ENCODE data around the gene OSMR. TPM values are rescaled to one million over a fixed set of nuclear protein-coding genes. Genes with fewer than 3 reads are reported as not detected.
"Not testable (repeated sequence)": the region's sequence is repeated elsewhere in the genome, so short reads cannot be mapped to it uniquely, and the experiment has no call there.

OSMR gene
- total RNA-seq, 4 donors from 2014 or later = 33.1 to 97.5 (median 42.8) TPM

DNA sequence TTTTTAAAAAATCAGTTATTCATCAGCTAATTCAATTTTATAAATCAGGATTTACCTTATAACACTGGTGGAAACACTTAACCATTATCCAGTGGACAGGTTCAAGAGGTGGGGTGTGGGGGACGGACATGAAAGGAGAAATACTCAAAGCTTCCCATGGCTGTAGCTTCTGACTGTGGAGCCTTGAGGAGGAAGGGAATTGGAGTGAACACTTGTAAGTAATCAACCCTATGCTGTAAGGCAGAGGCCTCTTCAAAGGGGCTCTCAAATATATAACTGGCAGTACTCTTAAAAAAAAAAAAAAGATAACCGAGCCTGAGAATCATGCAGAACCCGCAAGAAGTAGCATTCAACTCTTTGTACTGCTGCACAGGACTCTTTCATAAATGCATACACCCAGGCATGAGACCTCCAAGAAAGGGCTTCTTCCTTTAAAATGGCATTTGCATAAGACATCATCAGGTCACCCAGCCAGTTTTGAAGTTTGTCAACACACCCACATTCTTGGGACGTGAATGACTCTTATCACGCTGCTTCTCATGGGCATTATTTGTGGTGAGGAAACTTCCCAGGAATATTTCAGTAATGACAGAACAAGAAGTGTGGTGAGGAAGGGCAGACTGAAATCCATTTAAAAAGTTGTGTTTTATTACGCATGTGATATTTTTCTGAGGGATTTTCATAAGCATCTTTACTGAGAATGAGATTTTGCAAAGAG, 8.1 kb downstream of the OSMR start:
- WGBS, 2 donors = 75 to 79% methylated on average over 6 of the region's 6 CpGs
- Histone ChIP-seq H3K36me3 (peaks cover 0 to 15% (median 0%) of the 10 kb centered on the region in 3 donors), H3K9me3 (peaks cover 0 to 8% (median 0%) of the 10 kb centered on the region in 4 donors), H3K27ac (no peak overlapping the region), H3K27me3 (no peaks in the 10 kb centered on the region), H3K4me1 (peaks cover 0 to 13% (median 0%) of the 10 kb centered on the region in 4 donors), H3K4me3 (no peak overlapping the region)
- no peak for DNase-seq (ENCODE audit: low spot score in 2 of 2)
- TF ChIP-seq, protein P1, sequence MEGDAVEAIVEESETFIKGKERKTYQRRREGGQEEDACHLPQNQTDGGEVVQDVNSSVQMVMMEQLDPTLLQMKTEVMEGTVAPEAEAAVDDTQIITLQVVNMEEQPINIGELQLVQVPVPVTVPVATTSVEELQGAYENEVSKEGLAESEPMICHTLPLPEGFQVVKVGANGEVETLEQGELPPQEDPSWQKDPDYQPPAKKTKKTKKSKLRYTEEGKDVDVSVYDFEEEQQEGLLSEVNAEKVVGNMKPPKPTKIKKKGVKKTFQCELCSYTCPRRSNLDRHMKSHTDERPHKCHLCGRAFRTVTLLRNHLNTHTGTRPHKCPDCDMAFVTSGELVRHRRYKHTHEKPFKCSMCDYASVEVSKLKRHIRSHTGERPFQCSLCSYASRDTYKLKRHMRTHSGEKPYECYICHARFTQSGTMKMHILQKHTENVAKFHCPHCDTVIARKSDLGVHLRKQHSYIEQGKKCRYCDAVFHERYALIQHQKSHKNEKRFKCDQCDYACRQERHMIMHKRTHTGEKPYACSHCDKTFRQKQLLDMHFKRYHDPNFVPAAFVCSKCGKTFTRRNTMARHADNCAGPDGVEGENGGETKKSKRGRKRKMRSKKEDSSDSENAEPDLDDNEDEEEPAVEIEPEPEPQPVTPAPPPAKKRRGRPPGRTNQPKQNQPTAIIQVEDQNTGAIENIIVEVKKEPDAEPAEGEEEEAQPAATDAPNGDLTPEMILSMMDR (IDR thresholded peaks at IDR 0.05) = no peak
- TF ChIP-seq POLR2A (IDR thresholded peaks at IDR 0.05) (no peak), EP300 (IDR thresholded peaks at IDR 0.05) (no peak)

DNA sequence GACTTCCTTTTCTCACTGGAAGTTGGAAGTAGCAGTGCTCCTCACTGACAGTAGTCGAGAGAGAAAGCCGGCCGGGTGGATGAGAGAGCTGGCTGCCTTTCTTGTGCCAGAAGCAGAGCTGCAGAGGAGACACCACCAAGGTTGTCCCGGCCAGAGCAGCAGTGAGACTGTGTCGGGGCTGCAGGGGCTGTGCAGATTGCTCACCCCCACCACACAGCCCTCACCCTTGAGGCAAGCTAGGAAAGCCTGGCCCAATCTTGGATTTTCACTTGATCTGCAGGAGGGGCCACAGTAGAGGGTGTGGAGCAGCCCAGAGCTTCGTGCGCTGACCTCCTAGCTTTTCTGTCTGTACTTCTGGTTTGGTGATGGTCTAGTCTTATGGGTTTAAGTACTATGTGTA, 9.1 kb downstream of the OSMR start:
- peaks cover 0 to 15% (median 0%) of the 10 kb centered on the region in 3 donors for H3K36me3 ChIP-seq
- TF ChIP-seq POLR2A (IDR thresholded peaks at IDR 0.05) (no peak), EP300 (IDR thresholded peaks at IDR 0.05) (no peak)
- TF ChIP-seq, protein P1 (IDR thresholded peaks at IDR 0.05) = no peak
- no peak overlapping the region for H3K4me3 ChIP-seq
- WGBS, 2 donors = 92 to 93% methylated on average over 7 of the region's 7 CpGs
- DNase-seq (ENCODE audit: low spot score in 2 of 2) = no peak
- H3K4me1 ChIP-seq = peaks cover 0 to 10% (median 0%) of the 10 kb centered on the region in 4 donors
- no peaks in the 10 kb centered on the region for H3K27me3 ChIP-seq
- H3K27ac ChIP-seq = no peak overlapping the region
- peaks cover 0 to 17% (median 0%) of the 10 kb centered on the region in 4 donors for H3K9me3 ChIP-seq

DNA sequence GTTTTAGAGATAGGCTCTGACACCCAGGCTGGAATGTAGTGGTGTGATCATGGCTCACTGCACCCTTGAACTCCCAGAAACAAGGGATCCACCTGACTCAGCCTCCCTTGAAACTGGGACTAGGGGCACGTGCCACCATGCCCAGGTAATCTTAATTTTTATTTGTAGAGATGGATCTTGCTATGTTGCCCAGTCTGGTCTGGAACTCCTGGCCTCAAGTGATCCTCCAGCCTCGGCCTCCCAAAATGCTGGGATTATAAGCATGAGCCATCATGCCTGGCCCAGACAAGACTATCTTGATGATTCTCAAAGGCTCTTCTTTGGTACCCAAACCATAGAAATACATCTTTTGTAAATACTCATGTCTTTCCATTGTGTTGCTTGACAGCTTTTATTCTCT, 10.8 kb downstream of the OSMR start:
- H3K27me3 ChIP-seq = no peaks in the 10 kb centered on the region
- peaks cover 0 to under 1% (median 0%) of the 10 kb centered on the region in 3 donors for H3K36me3 ChIP-seq
- H3K4me1 ChIP-seq = peaks cover 0 to 10% (median 0%) of the 10 kb centered on the region in 4 donors
- no peak overlapping the region for H3K27ac ChIP-seq
- no peak overlapping the region for H3K4me3 ChIP-seq
- DNase-seq (ENCODE audit: low spot score in 2 of 2) = no peak
- no peak for TF ChIP-seq POLR2A (IDR thresholded peaks at IDR 0.05)
- TF ChIP-seq EP300 (IDR thresholded peaks at IDR 0.05) = no peak
- TF ChIP-seq, protein P1 (IDR thresholded peaks at IDR 0.05) = no peak
- H3K9me3 ChIP-seq = peaks cover 0 to 11% (median 0%) of the 10 kb centered on the region in 4 donors
- WGBS, 2 donors = 91 to 96% methylated on average over 2 of the region's 2 CpGs

DNA sequence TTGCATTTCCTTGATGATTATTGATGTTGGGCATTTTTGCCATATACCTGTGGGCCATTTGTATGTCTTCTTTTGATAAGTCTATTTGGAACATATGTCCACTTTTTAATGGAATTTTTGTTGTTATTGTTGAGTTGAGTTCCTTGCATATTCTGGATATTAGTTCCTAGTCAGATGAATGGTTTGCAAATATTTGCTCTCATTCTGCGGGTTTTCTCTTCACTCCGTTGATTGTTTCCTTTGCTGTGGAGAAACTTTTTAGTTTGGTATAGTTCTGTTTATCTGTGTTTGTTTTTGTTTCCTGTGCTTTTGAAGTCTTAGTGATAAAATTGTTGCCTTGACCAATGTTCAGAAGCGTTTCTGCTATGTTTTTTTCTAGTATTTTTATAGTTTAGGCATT, 13.0 kb downstream of the OSMR start:
- WGBS, 2 donors = 85 to 91% methylated on average over 3 of the region's 3 CpGs
- H3K36me3 ChIP-seq = peaks cover 0 to 12% (median 0%) of the 10 kb centered on the region in 3 donors
- H3K4me3 ChIP-seq = no peak overlapping the region
- TF ChIP-seq POLR2A (IDR thresholded peaks at IDR 0.05) (no peak), EP300 (IDR thresholded peaks at IDR 0.05) (no peak)
- TF ChIP-seq, protein P1 (IDR thresholded peaks at IDR 0.05) = no peak
- peaks cover 0 to 10% (median 0%) of the 10 kb centered on the region in 4 donors for H3K4me1 ChIP-seq
- peaks cover 0 to 21% (median 3%) of the 10 kb centered on the region in 4 donors for H3K9me3 ChIP-seq
- H3K27me3 ChIP-seq = no peaks in the 10 kb centered on the region
- no peak overlapping the region for H3K27ac ChIP-seq
- DNase-seq (ENCODE audit: low spot score in 2 of 2) = no peak

DNA sequence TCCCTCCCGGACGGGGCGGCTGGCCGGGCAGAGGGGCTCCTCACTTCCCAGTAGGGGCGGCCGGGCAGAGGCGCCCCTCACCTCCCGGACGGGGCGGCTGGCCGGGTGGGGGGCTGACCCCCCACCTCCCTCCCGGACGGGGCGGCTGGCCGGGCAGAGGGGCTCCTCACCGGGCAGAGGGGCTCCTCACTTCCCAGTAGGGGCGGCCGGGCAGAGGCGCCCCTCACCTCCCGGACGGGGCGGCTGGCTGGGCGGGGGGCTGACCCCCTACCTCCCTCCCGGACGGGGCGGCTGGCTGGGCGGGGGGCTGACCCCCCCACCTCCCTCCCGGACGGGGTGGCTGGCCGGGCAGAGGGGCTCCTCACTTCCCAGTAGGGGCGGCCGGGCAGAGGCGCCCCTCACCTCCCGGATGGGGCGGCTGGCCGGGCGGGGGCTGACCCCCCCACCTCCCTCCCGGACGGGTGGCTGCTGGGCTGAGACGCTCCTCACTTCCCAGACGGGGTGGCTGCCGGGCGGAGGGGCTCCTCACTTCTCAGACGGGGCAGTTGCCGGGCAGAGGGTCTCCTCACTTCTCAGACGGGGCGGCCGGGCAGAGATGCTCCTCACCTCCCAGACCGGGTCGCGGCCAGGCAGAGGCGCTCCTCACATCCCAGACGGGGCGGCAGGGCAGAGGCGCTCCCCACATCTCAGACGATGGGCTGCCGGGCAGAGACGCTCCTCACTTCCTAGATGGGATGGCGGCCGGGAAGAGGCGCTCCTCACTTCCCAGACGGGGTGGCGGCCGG, 16.4 kb downstream of the OSMR start:
- Histone ChIP-seq H3K4me1 (peaks cover 0 to 12% (median 4%) of the 10 kb centered on the region in 4 donors), H3K36me3 (peaks cover 0 to 15% (median 0%) of the 10 kb centered on the region in 3 donors), H3K9me3 (peaks cover 0 to 39% (median 9%) of the 10 kb centered on the region in 4 donors)
- H3K4me3 ChIP-seq; H3K27me3 ChIP-seq; H3K27ac ChIP-seq; DNase-seq (ENCODE audit: low spot score in 2 of 2): not testable (repeated sequence)
- WGBS, 2 donors = 98 to 100% methylated on average over 3 to 13 of the region's 64 CpGs

Data from tibial nerve (tissue), 4 donors.